Trophoblast cell (in vitro differentiated cells and primary cell): ENCODE results near the gene SLAMF6.
"Not testable (repeated sequence)": the region's sequence is repeated elsewhere in the genome, so short reads cannot be mapped to it uniquely, and the experiment has no call there.

ENCODE experiments used
- DNase-seq, 2 donors: peaks; one replicate each; pipeline ENCODE4 v3.0.0-alpha.2; 2016
- H2AFZ ChIP-seq: 2 replicates; pipeline ENCODE4 v1.6.1; 2013; ENCODE audit warnings: low read length, moderate library complexity, mild to moderate bottlenecking; ENCODE audit not compliant: insufficient read depth, poor library complexity
- H2AK5ac ChIP-seq: 2 replicates; pipeline ENCODE4 v1.6.1; 2013; ENCODE audit warnings: mild to moderate bottlenecking, low read length
- H2BK120ac ChIP-seq: 2 replicates; pipeline ENCODE4 v1.6.1; 2013; ENCODE audit warnings: low read length, mild to moderate bottlenecking, moderate library complexity; ENCODE audit not compliant: insufficient read depth, poor library complexity
- H2BK12ac ChIP-seq: 2 replicates; pipeline ENCODE4 v1.6.1; 2013; ENCODE audit warnings: mild to moderate bottlenecking, low read length, moderate library complexity
- H2BK5ac ChIP-seq: 2 replicates; pipeline ENCODE4 v1.6.1; 2013; ENCODE audit warnings: low read length, low read depth, moderate library complexity, mild to moderate bottlenecking; ENCODE audit not compliant: poor library complexity
- H3K14ac ChIP-seq: 2 replicates; pipeline ENCODE4 v1.6.1; 2013; ENCODE audit warnings: mild to moderate bottlenecking, low read length
- H3K18ac ChIP-seq: 2 replicates; pipeline ENCODE4 v1.6.1; 2013; ENCODE audit warnings: mild to moderate bottlenecking, low read length
- H3K23ac ChIP-seq: 2 replicates; pipeline ENCODE4 v1.6.1; 2013; ENCODE audit warnings: low read length
- H3K27ac ChIP-seq: 2 replicates; pipeline ENCODE4 v1.5.1; 2013; ENCODE audit warnings: low read depth, mild to moderate bottlenecking, inconsistent platforms, low read length, moderate library complexity
- H3K27me3 ChIP-seq: 2 replicates; pipeline ENCODE4 v1.6.1; 2013; ENCODE audit warnings: inconsistent platforms, mild to moderate bottlenecking, low read length, moderate library complexity; ENCODE audit not compliant: insufficient read depth
- H3K36me3 ChIP-seq, 2 experiments: 1 replicate in 1 of 2; 2 replicates in 1 of 2; pipeline ENCODE4 v1.6.1; 2013; ENCODE audit warnings: low read length in 2 of 2, mild to moderate bottlenecking in 2 of 2, moderate library complexity in 1 of 2; ENCODE audit not compliant: insufficient read depth in 2 of 2, control insufficient read depth in 1 of 2
- H3K4ac ChIP-seq: 2 replicates; pipeline ENCODE4 v1.6.1; 2013; ENCODE audit warnings: low read depth, mild to moderate bottlenecking, low read length, moderate library complexity
- H3K4me1 ChIP-seq, 2 experiments: 1 replicate in 1 of 2; 2 replicates in 1 of 2; pipeline ENCODE4 v1.6.1; 2013; ENCODE audit warnings: low read length in 2 of 2, mild to moderate bottlenecking in 2 of 2, moderate library complexity in 1 of 2; ENCODE audit not compliant: insufficient read depth in 2 of 2, control insufficient read depth in 1 of 2
- H3K4me2 ChIP-seq: 2 replicates; pipeline ENCODE4 v1.6.1; 2013; ENCODE audit warnings: inconsistent platforms, mild to moderate bottlenecking, low read length, moderate library complexity
- H3K4me3 ChIP-seq: 2 replicates; pipeline ENCODE4 v1.5.1; 2013; ENCODE audit warnings: mild to moderate bottlenecking, low read depth, low read length, inconsistent platforms
- H3K79me1 ChIP-seq: one replicate; pipeline ENCODE4 v1.6.1; 2013; ENCODE audit warnings: low read length
- H3K79me2 ChIP-seq: 2 replicates; pipeline ENCODE4 v1.6.1; 2013; ENCODE audit warnings: low read length, mild to moderate bottlenecking; ENCODE audit not compliant: control insufficient read depth, insufficient read depth, poor library complexity
- H3K9ac ChIP-seq: 2 replicates; pipeline ENCODE4 v1.6.1; 2013; ENCODE audit warnings: mild to moderate bottlenecking, low read length
- H3K9me3 ChIP-seq: 2 replicates; pipeline ENCODE4 v1.6.1; 2013; ENCODE audit warnings: low read depth, mild to moderate bottlenecking, control low read depth, inconsistent platforms, low read length; ENCODE audit not compliant: insufficient read depth
- H4K12ac ChIP-seq: 2 replicates; pipeline ENCODE4 v1.6.1; 2013; ENCODE audit warnings: low read depth, mild to moderate bottlenecking, low read length, moderate library complexity
- H4K8ac ChIP-seq: 2 replicates; pipeline ENCODE4 v1.6.1; 2013; ENCODE audit warnings: low read depth, mild to moderate bottlenecking, low read length, moderate library complexity
- H4K91ac ChIP-seq: one replicate; pipeline ENCODE4 v1.6.1; 2013; ENCODE audit warnings: low read depth, mild to moderate bottlenecking, low read length, moderate library complexity
- WGBS: extraction: QIAGEN DNeasy Blood & Tissue Kit; methylation state at CpG from one replicate; pipeline ENCODE4 v1.1.7; 2013; ENCODE audit warnings: missing lambda C conversion rate; ENCODE audit not compliant: insufficient read length, insufficient coverage; ENCODE audit errors: extremely low coverage; 5-methylcytosine and 5-hydroxymethylcytosine counted together

Gene SLAMF6

DNA sequence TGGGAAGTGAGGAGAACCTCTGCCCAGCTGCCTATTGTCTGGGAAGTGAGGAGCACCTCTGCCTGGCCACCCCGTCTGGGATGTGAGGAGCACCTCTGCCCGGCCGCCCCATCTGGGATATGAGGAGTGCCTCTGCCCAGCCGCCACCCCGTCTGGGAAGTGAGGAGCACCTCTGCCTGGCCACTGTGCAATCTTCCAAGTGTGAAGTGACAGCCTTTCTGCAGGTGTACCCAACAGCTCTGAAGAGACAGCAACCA, 9.4 kb upstream of the SLAMF6 start:
- not testable (repeated sequence) for H3K27ac ChIP-seq, H3K79me1 ChIP-seq, H3K18ac ChIP-seq

GRCh38 chr1:160531809-160532556, 8.9 kb upstream of the SLAMF6 start:
- not testable (repeated sequence) for H3K9ac ChIP-seq, H3K27ac ChIP-seq, H3K36me3 ChIP-seq, H3K79me2 ChIP-seq, H3K79me1 ChIP-seq, H2BK5ac ChIP-seq, H2AFZ ChIP-seq, DNase-seq, H2BK12ac ChIP-seq, H4K8ac ChIP-seq, H2BK120ac ChIP-seq, H3K23ac ChIP-seq, H3K18ac ChIP-seq, H3K4ac ChIP-seq, H3K14ac ChIP-seq, H4K12ac ChIP-seq, H3K4me1 ChIP-seq, H4K91ac ChIP-seq, H3K27me3 ChIP-seq, H3K4me2 ChIP-seq, H2AK5ac ChIP-seq, H3K4me3 ChIP-seq
- peaks cover 11% of the 10 kb centered on the region for H3K9me3 ChIP-seq
- WGBS: no CpG with 5 or more reads among the region's 29 CpGs

More for the DNA sequence above, 9.4 kb upstream of the SLAMF6 start:
- not testable (repeated sequence) for H3K9ac ChIP-seq, H4K91ac ChIP-seq, H3K79me2 ChIP-seq, H3K4ac ChIP-seq, H2BK12ac ChIP-seq, H4K8ac ChIP-seq, H3K4me1 ChIP-seq, H2AFZ ChIP-seq, H3K14ac ChIP-seq, DNase-seq, H4K12ac ChIP-seq, H2AK5ac ChIP-seq, H2BK5ac ChIP-seq, H3K27me3 ChIP-seq, H3K4me3 ChIP-seq, H3K36me3 ChIP-seq, H3K4me2 ChIP-seq, H3K23ac ChIP-seq, H2BK120ac ChIP-seq
- H3K9me3 ChIP-seq: peaks cover 11% of the 10 kb centered on the region
- no CpG with 5 or more reads among the region's 5 CpGs for WGBS

- not testable (repeated sequence) for H3K4me2 ChIP-seq, H4K12ac ChIP-seq, H4K8ac ChIP-seq, H3K4ac ChIP-seq, H3K18ac ChIP-seq, H3K27ac ChIP-seq, H2BK12ac ChIP-seq, H3K79me1 ChIP-seq, H4K91ac ChIP-seq, H2BK120ac ChIP-seq, H3K9ac ChIP-seq, DNase-seq, H3K27me3 ChIP-seq, H2AK5ac ChIP-seq, H2AFZ ChIP-seq, H3K4me1 ChIP-seq, H3K79me2 ChIP-seq, H3K23ac ChIP-seq, H2BK5ac ChIP-seq, H3K14ac ChIP-seq, H3K36me3 ChIP-seq, H3K4me3 ChIP-seq
- WGBS: no CpG with 5 or more reads among the region's 7 CpGs
- peaks cover 11% of the 10 kb centered on the region for H3K9me3 ChIP-seq
Measured at GRCh38 chr1:160529401-160529952, 6.4 kb upstream of the SLAMF6 start.

DNA sequence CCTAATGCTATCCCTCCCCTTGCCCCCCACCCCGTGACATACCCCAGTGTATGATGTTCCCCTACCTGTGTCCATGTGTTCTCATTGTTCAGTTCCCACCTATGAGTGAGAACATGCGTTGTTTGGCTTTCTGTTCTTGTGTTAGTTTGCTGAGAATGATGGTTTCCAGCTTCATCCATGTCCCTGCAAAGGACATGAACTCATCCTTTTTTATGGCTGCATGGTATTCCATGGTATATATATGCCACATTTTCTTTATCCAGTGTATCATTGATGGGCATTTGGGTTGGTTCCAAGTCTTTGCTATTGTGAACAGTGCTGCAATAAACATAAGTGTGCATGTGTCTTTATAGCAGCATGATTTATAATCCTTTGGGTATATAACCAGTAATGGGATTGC, 734 bp upstream of the SLAMF6 start:
- not testable (repeated sequence) for H2BK5ac ChIP-seq, H3K4me3 ChIP-seq, H2AFZ ChIP-seq, H4K91ac ChIP-seq, H2BK120ac ChIP-seq, H3K14ac ChIP-seq, H3K79me2 ChIP-seq, H3K23ac ChIP-seq, H2BK12ac ChIP-seq, H2AK5ac ChIP-seq, DNase-seq, H4K12ac ChIP-seq, H4K8ac ChIP-seq, H3K36me3 ChIP-seq, H3K79me1 ChIP-seq, H3K4me2 ChIP-seq, H3K27ac ChIP-seq, H3K4ac ChIP-seq, H3K18ac ChIP-seq, H3K27me3 ChIP-seq, H3K4me1 ChIP-seq, H3K9ac ChIP-seq, H3K9me3 ChIP-seq
- WGBS: no CpG with 5 or more reads among the region's 2 CpGs
